Kidney tubule cell (primary cell): Measurements from ENCODE around the gene TCF3.

Source experiments
- DNase-seq: peaks from one replicate; pipeline ENCODE4 v3.0.0-alpha.2; 2018; ENCODE audit warnings: low spot score

TCF3 gene

GRCh38 chr19:1630012-1630411 is 22.4 kb downstream of the TCF3 start:
- no peak for DNase-seq

- DNase-seq, result no peak
Measured at GRCh38 chr19:1629256-1629808, 23.1 kb downstream of the TCF3 start.

- DNase-seq, result no peak
Measured at GRCh38 chr19:1627194-1627593, 25.2 kb downstream of the TCF3 start.

GRCh38 chr19:1626417-1627010 is 25.9 kb downstream of the TCF3 start:
- no peak for DNase-seq

- peak; percentile 12 for DNase-seq
Measured at GRCh38 chr19:1624458-1624857, 28.0 kb downstream of the TCF3 start.

GRCh38 chr19:1622541-1622940 is 29.9 kb downstream of the TCF3 start:
- no peak for DNase-seq

GRCh38 chr19:1622007-1622406 is 30.4 kb downstream of the TCF3 start:
- no peak for DNase-seq

GRCh38 chr19:1621574-1621973 is 30.8 kb downstream of the TCF3 start:
- DNase-seq, result no peak

- DNase-seq, result no peak
Measured at GRCh38 chr19:1621021-1621420, 31.4 kb downstream of the TCF3 start.

- DNase-seq, result no peak
Measured at GRCh38 chr19:1620502-1620901, 31.9 kb downstream of the TCF3 start.

- no peak for DNase-seq
Measured at GRCh38 chr19:1619703-1620102, 32.7 kb downstream of the TCF3 start.

GRCh38 chr19:1619094-1619439 is 33.3 kb downstream of the TCF3 start:
- DNase-seq, result no peak

- DNase-seq, result peak; percentile 49
Measured at GRCh38 chr19:1618157-1619093, 34.0 kb downstream of the TCF3 start.

GRCh38 chr19:1616875-1617274 is 35.5 kb downstream of the TCF3 start:
- DNase-seq, result no peak

- DNase-seq, result no peak
Measured at GRCh38 chr19:1616396-1616795, 36.0 kb downstream of the TCF3 start.

- no peak for DNase-seq
Measured at GRCh38 chr19:1615156-1615765, 37.2 kb downstream of the TCF3 start.

GRCh38 chr19:1613808-1614570 is 38.4 kb downstream of the TCF3 start:
- DNase-seq, result no peak

GRCh38 chr19:1613146-1613545 is 39.3 kb downstream of the TCF3 start:
- DNase-seq, result no peak

- DNase-seq, result no peak
Measured at GRCh38 chr19:1612114-1613086, 40.0 kb downstream of the TCF3 start.

GRCh38 chr19:1611353-1611752 is 41.1 kb downstream of the TCF3 start:
- DNase-seq, result no peak

GRCh38 chr19:1610579-1610978 is 41.8 kb downstream of the TCF3 start:
- DNase-seq, result no peak
